HepG2 (cell line): ENCODE measurements around the gene SNX21. TPM values are rescaled to one million over a fixed set of nuclear protein-coding genes. Genes with fewer than 3 reads are reported as not detected.

ENCODE experiments used
- ARID2 ChIP-seq: sonication (generic); formaldehyde crosslinking; IDR thresholded peaks from 2 replicates; pipeline ENCODE4 v1.8.1; 2022; ENCODE audit warnings: mild to moderate bottlenecking, missing genetic modification reagents, borderline replicate concordance
- CCAR2 ChIP-seq: fragments of 200-400 bp; formaldehyde crosslinking; optimal IDR thresholded peaks from 2 replicates; pipeline ENCODE3; 2018; ENCODE audit warnings: low read depth, mild to moderate bottlenecking, low read length, moderate library complexity
- CHCHD3 ChIP-seq: sonication (generic); formaldehyde crosslinking; IDR thresholded peaks from 2 replicates; pipeline ENCODE4 v1.8.0; 2022; ENCODE audit warnings: mild to moderate bottlenecking, missing genetic modification reagents, moderate library complexity
- CHD2 ChIP-seq: IDR thresholded peaks from 2 replicates; pipeline ENCODE4 v1.6.1; 2011; ENCODE audit warnings: low read depth, low read length, improper control_type of control experiment
- CREB1 ChIP-seq, 2 experiments: fragments of 450-650 bp in 1 of 2; IDR thresholded peaks; 2 replicates each; pipeline ENCODE4 v1.6.1; 2016 to 2017; ENCODE audit warnings: control low read depth in 1 of 2, mild to moderate bottlenecking in 1 of 2, missing compliant biosample characterization in 1 of 2, missing genetic modification characterization in 1 of 2
- FOXC1 ChIP-seq: sonication (generic); formaldehyde crosslinking; IDR thresholded peaks from 2 replicates; pipeline ENCODE4 v1.8.0; 2022; ENCODE audit warnings: mild to moderate bottlenecking, missing genetic modification reagents, borderline replicate concordance
- GATAD1 ChIP-seq: IDR thresholded peaks from 2 replicates; pipeline ENCODE4 v1.6.1; 2016; ENCODE audit warnings: missing genetic modification reagents, missing compliant biosample characterization
- PHF8 ChIP-seq: sonication (generic); formaldehyde crosslinking; IDR thresholded peaks from 2 replicates; pipeline ENCODE4 v1.5.0; 2020; ENCODE audit warnings: missing genetic modification reagents
- REL ChIP-seq: sonication (generic); formaldehyde crosslinking; conservative IDR thresholded peaks from 2 replicates; pipeline ENCODE4 v1.8.0; 2022; ENCODE audit warnings: mild to moderate bottlenecking, missing genetic modification reagents, moderate library complexity
- TAF1 ChIP-seq: sonication (generic); formaldehyde crosslinking; IDR thresholded peaks from 2 replicates; pipeline ENCODE4 v1.4.0; 2020; ENCODE audit warnings: missing genetic modification reagents
- ZNF256 ChIP-seq: sonication (generic); formaldehyde crosslinking; conservative IDR thresholded peaks from 2 replicates; pipeline ENCODE4 v1.4.0; 2020; ENCODE audit warnings: missing genetic modification reagents
- ZNF720 ChIP-seq: sonication (generic); formaldehyde crosslinking; IDR thresholded peaks from 2 replicates; pipeline ENCODE4 v1.4.0; 2020; ENCODE audit warnings: missing genetic modification reagents
- ZNF788 ChIP-seq: sonication (generic); formaldehyde crosslinking; IDR thresholded peaks from 2 replicates; pipeline ENCODE4 v1.5.0; 2020; ENCODE audit warnings: mild to moderate bottlenecking, missing genetic modification reagents, borderline replicate concordance
- polyA plus RNA-seq, 8 experiments: library from polyadenylated mRNA; depleted of rRNA in 3 of 8; stranded (reverse) in 7 of 8; unstranded in 1 of 8; fragments of >200 nt; fragmentation: Illumina TruSeq in 4 of 8; extraction: Trizol in 4 of 8; gene quantifications; 2 replicates each; pipeline versions ENCODE4 v1.2.1 to v1.2.3, GENCODE V29; 2011 to 2016; ENCODE audit warnings: low read depth in 4 of 8, missing spikeins in 1 of 8, mixed read lengths in 1 of 8; ENCODE audit not compliant: insufficient read depth in 1 of 8
- total RNA-seq, 5 experiments: library from RNA; depleted of rRNA; stranded (reverse); fragments of >200 nt; fragmentation: Illumina TruSeq; extraction: Trizol; gene quantifications; 2 replicates each; pipeline ENCODE4 v1.2.3, GENCODE V29; 2016; ENCODE audit warnings: low read depth in 1 of 5
- TF ChIP-seq, protein P1 (sequence below): sonication (generic); formaldehyde crosslinking; IDR thresholded peaks from 2 replicates; pipeline ENCODE4 v1.4.0; 2020; ENCODE audit warnings: missing genetic modification reagents
- TF ChIP-seq, protein P2 (sequence below): sonication (generic); formaldehyde crosslinking; IDR thresholded peaks from 2 replicates; pipeline ENCODE4 v1.4.0; 2020; ENCODE audit warnings: missing genetic modification reagents
- TF ChIP-seq, protein P3 (sequence below): sonication (generic); formaldehyde crosslinking; IDR thresholded peaks from 2 replicates; pipeline ENCODE4 v1.5.0; 2020; ENCODE audit warnings: missing genetic modification reagents
- TF ChIP-seq, protein P4 (sequence below): sonication (generic); formaldehyde crosslinking; IDR thresholded peaks from 2 replicates; pipeline ENCODE4 v1.8.1; 2023; ENCODE audit warnings: missing genetic modification reagents, inconsistent platforms, borderline replicate concordance
- TF ChIP-seq, protein P5 (sequence below): sonication (generic); formaldehyde crosslinking; conservative IDR thresholded peaks from 2 replicates; pipeline ENCODE4 v1.8.1; 2023; ENCODE audit warnings: missing genetic modification reagents

The SNX21 gene
- total and polyA plus RNA-seq, 2 of the 13 experiments (the other 11 are each of a cell fraction or from before 2014, with no cell fraction given) = 7.7 to 12.8 TPM

DNA sequence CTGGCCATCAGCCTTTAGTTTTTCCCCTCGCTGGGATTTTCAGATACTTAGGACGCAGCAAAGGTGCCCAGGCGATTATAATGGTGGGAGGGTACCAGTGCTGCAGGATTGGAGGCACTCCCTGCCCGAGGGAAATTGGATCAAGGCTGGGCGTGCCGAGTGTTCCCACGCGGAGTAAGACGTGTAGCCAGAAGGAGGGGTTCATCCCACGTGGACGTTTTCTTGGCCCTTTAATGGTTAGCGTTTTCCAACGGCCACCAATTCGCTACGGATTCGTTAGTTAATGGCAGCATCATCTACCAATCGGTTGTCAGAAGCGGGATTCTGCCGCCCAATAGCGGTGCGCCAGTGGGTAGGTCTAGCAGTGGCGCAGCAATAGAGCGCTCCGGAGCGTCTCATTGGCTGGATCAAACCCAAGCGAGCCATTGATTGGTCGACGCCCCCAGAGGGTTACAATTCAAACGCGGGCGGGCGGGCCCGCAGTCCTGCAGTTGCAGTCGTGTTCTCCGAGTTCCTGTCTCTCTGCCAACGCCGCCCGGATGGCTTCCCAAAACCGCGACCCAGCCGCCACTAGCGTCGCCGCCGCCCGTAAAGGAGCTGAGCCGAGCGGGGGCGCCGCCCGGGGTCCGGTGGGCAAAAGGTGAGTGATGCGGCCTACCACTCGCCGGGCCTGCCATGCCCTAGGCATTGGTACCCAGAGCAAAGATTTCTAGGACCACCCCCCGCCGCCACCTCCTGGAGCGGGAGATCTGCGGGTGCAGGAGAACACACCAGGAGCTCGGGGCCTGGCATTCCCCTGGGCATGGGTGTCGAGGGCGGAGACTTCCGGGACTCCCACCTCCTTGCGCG lies 21.2 kb upstream of the SNX21 start, which contains the start of gene UBE2C (continued):
- TF ChIP-seq, protein P1, sequence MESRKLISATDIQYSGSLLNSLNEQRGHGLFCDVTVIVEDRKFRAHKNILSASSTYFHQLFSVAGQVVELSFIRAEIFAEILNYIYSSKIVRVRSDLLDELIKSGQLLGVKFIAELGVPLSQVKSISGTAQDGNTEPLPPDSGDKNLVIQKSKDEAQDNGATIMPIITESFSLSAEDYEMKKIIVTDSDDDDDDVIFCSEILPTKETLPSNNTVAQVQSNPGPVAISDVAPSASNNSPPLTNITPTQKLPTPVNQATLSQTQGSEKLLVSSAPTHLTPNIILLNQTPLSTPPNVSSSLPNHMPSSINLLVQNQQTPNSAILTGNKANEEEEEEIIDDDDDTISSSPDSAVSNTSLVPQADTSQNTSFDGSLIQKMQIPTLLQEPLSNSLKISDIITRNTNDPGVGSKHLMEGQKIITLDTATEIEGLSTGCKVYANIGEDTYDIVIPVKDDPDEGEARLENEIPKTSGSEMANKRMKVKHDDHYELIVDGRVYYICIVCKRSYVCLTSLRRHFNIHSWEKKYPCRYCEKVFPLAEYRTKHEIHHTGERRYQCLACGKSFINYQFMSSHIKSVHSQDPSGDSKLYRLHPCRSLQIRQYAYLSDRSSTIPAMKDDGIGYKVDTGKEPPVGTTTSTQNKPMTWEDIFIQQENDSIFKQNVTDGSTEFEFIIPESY = peak; percentile 84
- no peak; the same call in 1 of the 2 replicates for TF ChIP-seq CHD2
- 0 out of 2 replicates have a peak, but pooled peaks have one; percentile 47 for TF ChIP-seq CHCHD3
- TF ChIP-seq ZNF720 (CRISPR knock-in tag) = no peak
- TF ChIP-seq, protein P2, sequence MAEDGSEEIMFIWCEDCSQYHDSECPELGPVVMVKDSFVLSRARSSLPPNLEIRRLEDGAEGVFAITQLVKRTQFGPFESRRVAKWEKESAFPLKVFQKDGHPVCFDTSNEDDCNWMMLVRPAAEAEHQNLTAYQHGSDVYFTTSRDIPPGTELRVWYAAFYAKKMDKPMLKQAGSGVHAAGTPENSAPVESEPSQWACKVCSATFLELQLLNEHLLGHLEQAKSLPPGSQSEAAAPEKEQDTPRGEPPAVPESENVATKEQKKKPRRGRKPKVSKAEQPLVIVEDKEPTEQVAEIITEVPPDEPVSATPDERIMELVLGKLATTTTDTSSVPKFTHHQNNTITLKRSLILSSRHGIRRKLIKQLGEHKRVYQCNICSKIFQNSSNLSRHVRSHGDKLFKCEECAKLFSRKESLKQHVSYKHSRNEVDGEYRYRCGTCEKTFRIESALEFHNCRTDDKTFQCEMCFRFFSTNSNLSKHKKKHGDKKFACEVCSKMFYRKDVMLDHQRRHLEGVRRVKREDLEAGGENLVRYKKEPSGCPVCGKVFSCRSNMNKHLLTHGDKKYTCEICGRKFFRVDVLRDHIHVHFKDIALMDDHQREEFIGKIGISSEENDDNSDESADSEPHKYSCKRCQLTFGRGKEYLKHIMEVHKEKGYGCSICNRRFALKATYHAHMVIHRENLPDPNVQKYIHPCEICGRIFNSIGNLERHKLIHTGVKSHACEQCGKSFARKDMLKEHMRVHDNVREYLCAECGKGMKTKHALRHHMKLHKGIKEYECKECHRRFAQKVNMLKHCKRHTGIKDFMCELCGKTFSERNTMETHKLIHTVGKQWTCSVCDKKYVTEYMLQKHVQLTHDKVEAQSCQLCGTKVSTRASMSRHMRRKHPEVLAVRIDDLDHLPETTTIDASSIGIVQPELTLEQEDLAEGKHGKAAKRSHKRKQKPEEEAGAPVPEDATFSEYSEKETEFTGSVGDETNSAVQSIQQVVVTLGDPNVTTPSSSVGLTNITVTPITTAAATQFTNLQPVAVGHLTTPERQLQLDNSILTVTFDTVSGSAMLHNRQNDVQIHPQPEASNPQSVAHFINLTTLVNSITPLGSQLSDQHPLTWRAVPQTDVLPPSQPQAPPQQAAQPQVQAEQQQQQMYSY (CRISPR knock-in tag) = peak; percentile 28; the same call in 1 of the 2 replicates
- TF ChIP-seq FOXC1 (CRISPR knock-in tag) = no peak; the same call in 1 of the 2 replicates
- TF ChIP-seq TAF1 (CRISPR knock-in tag) = peak; percentile 69
- peak; percentile 90 for TF ChIP-seq PHF8 (CRISPR knock-in tag)
- peak; percentile 51; the same call in 1 of the 2 replicates for TF ChIP-seq ZNF788 (CRISPR knock-in tag)
- peak; percentile 86 for TF ChIP-seq ZNF256 (CRISPR knock-in tag)
- TF ChIP-seq, protein P3, sequence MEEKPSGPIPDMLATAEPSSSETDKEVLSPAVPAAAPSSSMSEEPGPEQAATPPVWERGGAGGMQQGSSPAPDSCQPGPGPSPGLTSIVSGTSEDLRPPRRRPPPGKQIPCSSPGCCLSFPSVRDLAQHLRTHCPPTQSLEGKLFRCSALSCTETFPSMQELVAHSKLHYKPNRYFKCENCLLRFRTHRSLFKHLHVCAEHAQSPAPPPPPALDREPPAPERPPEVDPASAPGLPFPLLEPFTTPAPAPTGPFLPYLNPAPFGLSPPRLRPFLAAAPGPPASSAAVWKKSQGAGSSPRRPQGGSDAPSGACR (CRISPR knock-in tag) = 0 out of 2 replicates have a peak, but pooled peaks have one; percentile 16
- peak; percentile 81; the same call in 1 of the 2 replicates for TF ChIP-seq ARID2
- 0 out of 2 replicates have a peak, but pooled peaks have one; percentile 65 for TF ChIP-seq GATAD1
- TF ChIP-seq, protein P4, sequence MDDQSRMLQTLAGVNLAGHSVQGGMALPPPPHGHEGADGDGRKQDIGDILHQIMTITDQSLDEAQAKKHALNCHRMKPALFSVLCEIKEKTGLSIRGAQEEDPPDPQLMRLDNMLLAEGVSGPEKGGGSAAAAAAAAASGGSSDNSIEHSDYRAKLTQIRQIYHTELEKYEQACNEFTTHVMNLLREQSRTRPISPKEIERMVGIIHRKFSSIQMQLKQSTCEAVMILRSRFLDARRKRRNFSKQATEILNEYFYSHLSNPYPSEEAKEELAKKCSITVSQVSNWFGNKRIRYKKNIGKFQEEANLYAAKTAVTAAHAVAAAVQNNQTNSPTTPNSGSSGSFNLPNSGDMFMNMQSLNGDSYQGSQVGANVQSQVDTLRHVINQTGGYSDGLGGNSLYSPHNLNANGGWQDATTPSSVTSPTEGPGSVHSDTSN (CRISPR knock-in tag) = no peak
- TF ChIP-seq CCAR2 = no peak
- TF ChIP-seq REL = peak; percentile 89
- TF ChIP-seq, protein P5, sequence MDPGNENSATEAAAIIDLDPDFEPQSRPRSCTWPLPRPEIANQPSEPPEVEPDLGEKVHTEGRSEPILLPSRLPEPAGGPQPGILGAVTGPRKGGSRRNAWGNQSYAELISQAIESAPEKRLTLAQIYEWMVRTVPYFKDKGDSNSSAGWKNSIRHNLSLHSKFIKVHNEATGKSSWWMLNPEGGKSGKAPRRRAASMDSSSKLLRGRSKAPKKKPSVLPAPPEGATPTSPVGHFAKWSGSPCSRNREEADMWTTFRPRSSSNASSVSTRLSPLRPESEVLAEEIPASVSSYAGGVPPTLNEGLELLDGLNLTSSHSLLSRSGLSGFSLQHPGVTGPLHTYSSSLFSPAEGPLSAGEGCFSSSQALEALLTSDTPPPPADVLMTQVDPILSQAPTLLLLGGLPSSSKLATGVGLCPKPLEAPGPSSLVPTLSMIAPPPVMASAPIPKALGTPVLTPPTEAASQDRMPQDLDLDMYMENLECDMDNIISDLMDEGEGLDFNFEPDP (CRISPR knock-in tag) = no peak
- TF ChIP-seq CREB1 (IDR thresholded peaks at IDR 0.05) = peak; percentile 74
- TF ChIP-seq CREB1 (CRISPR knock-in tag; IDR thresholded peaks at IDR 0.05) = no peak; the same call in none of the 2 replicates
